ENCODE data around the gene BARHL1.

GRCh38 chr9:132575005-132575609, 7.3 kb upstream of the BARHL1 start:
- TF ChIP-seq CTCF (optimal IDR thresholded peaks at IDR 0.05 in 1 of 3, IDR thresholded peaks at IDR 0.05 in 1 of 3, conservative IDR thresholded peaks at IDR 0.05 in 1 of 3; ENCODE audit: extremely low read depth in 1 of 3, insufficient read depth in 2 of 3, low read length in 3 of 3) (peak; percentile 74 to 94 (median 90)), EZH2 (IDR thresholded peaks at IDR 0.05; ENCODE audit: low read length) (no peak)
